CD14-positive monocyte (primary cell): ENCODE measurements around the gene PPP1R10. TPM values are rescaled to one million over a fixed set of nuclear protein-coding genes. Genes with fewer than 3 reads are reported as not detected.

ENCODE experiments used
- DNase-seq, 3 donors: peaks; one replicate each; pipeline ENCODE4 v3.0.0-alpha.2; 2011 to 2022
- H2AFZ ChIP-seq: 2 replicates; pipeline ENCODE4 v1.6.0; 2012; ENCODE audit warnings: mild to moderate bottlenecking, low read depth, low read length, inconsistent platforms; ENCODE audit not compliant: insufficient read depth, poor library complexity, severe bottlenecking
- H3K27ac ChIP-seq, 2 donors: 1 replicate in 1 of 2; 2 replicates in 1 of 2; pipeline ENCODE4 v1.5.1; 2012 to 2013; ENCODE audit warnings: low read length in 2 of 2, control low read depth in 1 of 2, inconsistent platforms in 1 of 2, low read depth in 1 of 2, mild to moderate bottlenecking in 1 of 2
- H3K27me3 ChIP-seq, 2 donors: one replicate each; pipeline versions ENCODE4 v1.6.0 to v1.6.1; 2011 to 2013; ENCODE audit warnings: low read length in 2 of 2; ENCODE audit not compliant: control insufficient read depth in 2 of 2, insufficient read depth in 2 of 2
- H3K36me3 ChIP-seq, 2 donors: replicated peaks in 1 of 2; 1 replicate in 1 of 2; 2 replicates in 1 of 2; pipeline versions ENCODE4 v1.5.1 to v1.6.1; 2012 to 2013; ENCODE audit warnings: low read length in 2 of 2, control low read depth in 1 of 2, inconsistent platforms in 1 of 2, mild to moderate bottlenecking in 1 of 2; ENCODE audit not compliant: insufficient read depth in 2 of 2, control insufficient read depth in 1 of 2
- H3K4me1 ChIP-seq, 2 donors: 1 replicate in 1 of 2; 2 replicates in 1 of 2; pipeline versions ENCODE4 v1.5.1 to v1.6.1; 2012 to 2013; ENCODE audit warnings: low read length in 2 of 2, control low read depth in 1 of 2, inconsistent platforms in 1 of 2, mild to moderate bottlenecking in 1 of 2, moderate library complexity in 1 of 2; ENCODE audit not compliant: insufficient read depth in 2 of 2, control insufficient read depth in 1 of 2
- H3K4me2 ChIP-seq: replicated peaks from 2 replicates; pipeline ENCODE3; 2012; ENCODE audit warnings: low read length, moderate library complexity, mild to moderate bottlenecking; ENCODE audit not compliant: poor library complexity, severe bottlenecking; ENCODE audit errors: extremely low read depth
- H3K4me3 ChIP-seq, 3 experiments: fragments of 200-600 bp in 1 of 3; sonication (generic) in 1 of 3; replicated peaks in 1 of 3; 1 replicate in 2 of 3; 2 replicates in 1 of 3; pipeline ENCODE4 v1.5.1; 2011 to 2013; ENCODE audit warnings: low read length in 3 of 3, mild to moderate bottlenecking in 3 of 3, control low read depth in 2 of 3, low read depth in 2 of 3, inconsistent platforms in 1 of 3, moderate library complexity in 1 of 3
- H3K79me2 ChIP-seq: 2 replicates; pipeline ENCODE4 v1.6.0; 2012; ENCODE audit warnings: mild to moderate bottlenecking, control low read depth, inconsistent platforms, low read length, moderate library complexity; ENCODE audit not compliant: insufficient read depth
- H3K9ac ChIP-seq: 2 replicates; pipeline ENCODE4 v1.6.0; 2017; ENCODE audit warnings: low read length, mild to moderate bottlenecking; ENCODE audit not compliant: insufficient read depth, poor library complexity, severe bottlenecking
- H3K9me3 ChIP-seq, 2 donors: replicated peaks in 1 of 2; 1 replicate in 1 of 2; 2 replicates in 1 of 2; pipeline versions ENCODE4 v1.5.1 to v1.6.1; 2012 to 2013; ENCODE audit warnings: low read length in 2 of 2, control low read depth in 1 of 2; ENCODE audit not compliant: control insufficient read depth in 1 of 2, insufficient read depth in 1 of 2
- H4K20me1 ChIP-seq: 2 replicates; pipeline ENCODE4 v1.6.0; 2012; ENCODE audit warnings: mild to moderate bottlenecking, low read length, control low read depth, moderate library complexity; ENCODE audit not compliant: insufficient read depth
- H3K27ac Mint-ChIP-seq, 7 donors: one replicate each; pipeline ENCODE4 v1.8.0; 2020; ENCODE audit warnings: mild to moderate bottlenecking in 7 of 7, mixed read lengths in 7 of 7, moderate library complexity in 6 of 7, inconsistent platforms in 2 of 7
- H3K27me3 Mint-ChIP-seq, 3 donors: one replicate each; pipeline ENCODE4 v1.8.0; 2021 to 2022; ENCODE audit warnings: low read depth in 3 of 3, mild to moderate bottlenecking in 3 of 3, mixed read lengths in 3 of 3, moderate library complexity in 3 of 3, inconsistent platforms in 1 of 3
- H3K36me3 Mint-ChIP-seq, 2 donors: one replicate each; pipeline ENCODE4 v1.8.0; 2020; ENCODE audit warnings: mixed read lengths in 2 of 2, inconsistent platforms in 1 of 2, mild to moderate bottlenecking in 1 of 2
- H3K4me1 Mint-ChIP-seq: one replicate; pipeline ENCODE4 v1.8.0; 2020; ENCODE audit warnings: mild to moderate bottlenecking, mixed read lengths
- H3K4me3 Mint-ChIP-seq, 2 donors: one replicate each; pipeline ENCODE4 v1.8.0; 2020; ENCODE audit warnings: mild to moderate bottlenecking in 2 of 2, mixed read lengths in 2 of 2, moderate library complexity in 1 of 2
- H3K9me3 Mint-ChIP-seq, 7 donors: one replicate each; pipeline ENCODE4 v1.8.0; 2020 to 2022; ENCODE audit warnings: mixed read lengths in 7 of 7, mild to moderate bottlenecking in 6 of 7, moderate library complexity in 6 of 7, inconsistent platforms in 2 of 7
- CTCF ChIP-seq: fragments of 200-600 bp; IDR thresholded peaks from one replicate; pipeline ENCODE4 v1.8.0; 2022; ENCODE audit warnings: antibody characterized with exemption, mild to moderate bottlenecking
- WGBS: methylation state at CpG from one replicate; pipeline ENCODE4 v1.1.5; 2013; ENCODE audit warnings: missing lambda C conversion rate; ENCODE audit not compliant: insufficient coverage; 5-methylcytosine and 5-hydroxymethylcytosine counted together
- intact Hi-C, 2 donors: fragments of 100-400 bp; cut with micrococcal nuclease; formaldehyde crosslinking; loops; one replicate each; pipeline versions ENCODE4 v1.15.0 to v1.15.1; 2023
- polyA plus RNA-seq, 3 donors: library from polyadenylated mRNA; depleted of rRNA in 1 of 3; unstranded in 2 of 3; stranded (reverse) in 1 of 3; fragments of 300-500 nt in 2 of 3; fragments of >200 nt in 1 of 3; fragmentation: Illumina TruSeq in 2 of 3; gene quantifications; 1 replicate in 2 of 3; 2 replicates in 1 of 3; pipeline ENCODE4 v1.2.3, GENCODE V29; 2012 to 2021

Gene PPP1R10
- polyA plus RNA-seq, 3 donors, result 9.5 to 18.3 (median 16.4) TPM

- H3K4me2 ChIP-seq, result no peak overlapping the region
- H4K20me1 ChIP-seq, result peaks cover 92% of the 10 kb centered on the region
- no peak overlapping the region for H3K9ac ChIP-seq
- H3K79me2 ChIP-seq, result peaks cover 68% of the 10 kb centered on the region
- no peak overlapping the region for H2AFZ ChIP-seq
- WGBS, result 100% methylated on average over 1 of the region's 9 CpGs
- Mint-ChIP-seq H3K27me3 (no peaks in the 10 kb centered on the region), H3K4me1 (peaks cover 34% of the 10 kb centered on the region), H3K27ac (peak overlapping the region in 4 of 7 donors; percentile 8 to 80 (median 74)), H3K4me3 (peak overlapping the region in 1 of 2 donors; percentile 5), H3K36me3 (peaks cover 56 to 67% of the 10 kb centered on the region in 2 donors), H3K9me3 (peaks cover 0 to 3% (median 2%) of the 10 kb centered on the region in 7 donors)
- no peak overlapping the region for H3K27ac ChIP-seq
- H3K36me3 ChIP-seq, result peaks cover 37 to 57% of the 10 kb centered on the region in 2 donors
- H3K4me3 ChIP-seq, result no peak overlapping the region
- no peak for DNase-seq
- no peaks in the 10 kb centered on the region for H3K27me3 ChIP-seq
- intact Hi-C loops, result loop anchor here (5.0 kb wide), 2 partner anchors 34 to 119 kb away; no protein-coding TSS in a partner anchor
- H3K9me3 ChIP-seq, result no peaks in the 10 kb centered on the region
- no peak for TF ChIP-seq CTCF
- peaks cover 19 to 28% of the 10 kb centered on the region in 2 donors for H3K4me1 ChIP-seq
Observed at GRCh38 chr6:30611150-30611855, 5.7 kb downstream of the PPP1R10 start.

GRCh38 chr6:30610065-30610464 is 7.0 kb downstream of the PPP1R10 start:
- intact Hi-C loops, result loop anchor here (5.0 kb wide), 2 partner anchors 33 to 118 kb away; no protein-coding TSS in a partner anchor
- Histone ChIP-seq H2AFZ (no peak overlapping the region), H3K4me2 (no peak overlapping the region), H4K20me1 (peaks cover 98% of the 10 kb centered on the region), H3K27ac (no peak overlapping the region), H3K9ac (no peak overlapping the region), H3K27me3 (no peaks in the 10 kb centered on the region), H3K79me2 (peaks cover 56% of the 10 kb centered on the region), H3K36me3 (peaks cover 46 to 66% of the 10 kb centered on the region in 2 donors), H3K4me1 (peaks cover 19 to 28% of the 10 kb centered on the region in 2 donors), H3K4me3 (no peak overlapping the region), H3K9me3 (no peaks in the 10 kb centered on the region)
- no peaks in the 10 kb centered on the region for H3K27me3 Mint-ChIP-seq
- peaks cover 0 to 2% (median 0%) of the 10 kb centered on the region in 7 donors for H3K9me3 Mint-ChIP-seq
- H3K4me1 Mint-ChIP-seq, result peaks cover 34% of the 10 kb centered on the region
- no peak for DNase-seq
- no peak overlapping the region for H3K4me3 Mint-ChIP-seq
- H3K36me3 Mint-ChIP-seq, result peaks cover 58 to 69% of the 10 kb centered on the region in 2 donors
- WGBS, result 100% methylated on average over 1 of the region's 4 CpGs
- H3K27ac Mint-ChIP-seq, result peak overlapping the region in 3 of 7 donors; percentile 11 to 51 (median 44)
- no peak for TF ChIP-seq CTCF
